ENCODE data around the gene HES5. TPM values are rescaled to one million over a fixed set of nuclear protein-coding genes. Genes with fewer than 3 reads are reported as not detected.

The HES5 gene
- total and polyA plus RNA-seq, 2 donors (not counting 3 experiments of a cell fraction or from before 2014, with no cell fraction given): 0.07 TPM; not detected in 1

- H3K4me1 ChIP-seq (ENCODE audit: control insufficient read depth, extremely low read depth, insufficient read depth, low read length): no peaks in the 10 kb centered on the region
- no peaks in the 10 kb centered on the region for H3K36me3 ChIP-seq (ENCODE audit: control insufficient read depth in 2 of 2, extremely low read depth in 1 of 2, insufficient read depth in 2 of 2, low read length in 2 of 2)
- H3K27ac ChIP-seq (ENCODE audit: insufficient read depth, low read depth, low read length): no peak overlapping the region
- ChIA-PET CTCF (no interaction called here), POLR2A (no interaction called here)
- no peaks in the 10 kb centered on the region for H3K27me3 ChIP-seq (ENCODE audit: control insufficient read depth in 2 of 2, insufficient read depth in 2 of 2, low read length in 2 of 2)
- H3K9me3 ChIP-seq (replicated peaks; ENCODE audit: control insufficient read depth, insufficient read depth, low read length): no peaks in the 10 kb centered on the region
- TF ChIP-seq, protein P1, sequence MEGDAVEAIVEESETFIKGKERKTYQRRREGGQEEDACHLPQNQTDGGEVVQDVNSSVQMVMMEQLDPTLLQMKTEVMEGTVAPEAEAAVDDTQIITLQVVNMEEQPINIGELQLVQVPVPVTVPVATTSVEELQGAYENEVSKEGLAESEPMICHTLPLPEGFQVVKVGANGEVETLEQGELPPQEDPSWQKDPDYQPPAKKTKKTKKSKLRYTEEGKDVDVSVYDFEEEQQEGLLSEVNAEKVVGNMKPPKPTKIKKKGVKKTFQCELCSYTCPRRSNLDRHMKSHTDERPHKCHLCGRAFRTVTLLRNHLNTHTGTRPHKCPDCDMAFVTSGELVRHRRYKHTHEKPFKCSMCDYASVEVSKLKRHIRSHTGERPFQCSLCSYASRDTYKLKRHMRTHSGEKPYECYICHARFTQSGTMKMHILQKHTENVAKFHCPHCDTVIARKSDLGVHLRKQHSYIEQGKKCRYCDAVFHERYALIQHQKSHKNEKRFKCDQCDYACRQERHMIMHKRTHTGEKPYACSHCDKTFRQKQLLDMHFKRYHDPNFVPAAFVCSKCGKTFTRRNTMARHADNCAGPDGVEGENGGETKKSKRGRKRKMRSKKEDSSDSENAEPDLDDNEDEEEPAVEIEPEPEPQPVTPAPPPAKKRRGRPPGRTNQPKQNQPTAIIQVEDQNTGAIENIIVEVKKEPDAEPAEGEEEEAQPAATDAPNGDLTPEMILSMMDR (IDR thresholded peaks at IDR 0.05; ENCODE audit: extremely low read depth in 1 of 2, insufficient read depth in 1 of 2, low read depth in 1 of 2, low read length in 2 of 2): no peak
- no peak for TF ChIP-seq FOS (IDR thresholded peaks at IDR 0.05; ENCODE audit: borderline replicate concordance, insufficient read depth, low read length)
- TF ChIP-seq POLR2A (IDR thresholded peaks at IDR 0.05; ENCODE audit: low read depth, low read length): no peak
- TF ChIP-seq EZH2 (IDR thresholded peaks at IDR 0.05; ENCODE audit: borderline replicate concordance, low read depth, low read length, severe bottlenecking): no peak
- TF ChIP-seq POLR2AphosphoS5 (IDR thresholded peaks at IDR 0.05; ENCODE audit: insufficient read depth, low read depth, low read length): no peak
- TF ChIP-seq MYC (IDR thresholded peaks at IDR 0.05; ENCODE audit: low read depth, low read length): no peak
- BruUV-seq (replicated peaks): no TSS peak
- H3K9me1 ChIP-seq (replicated peaks; ENCODE audit: control insufficient read depth, extremely low read depth, insufficient read depth, low read length): no peaks in the 10 kb centered on the region
- dilution Hi-C loops (cut with MboI; ENCODE audit: extremely low pct_ligation_motif_present, low sequenced_read_pairs): no loop called here
- FAIRE-seq (no peak), DNase-seq (ENCODE audit: low read depth, low spot score) (no peak)
- H2AFZ ChIP-seq (ENCODE audit: low read depth, low read length): no peak overlapping the region
- no peak overlapping the region for H3K4me3 ChIP-seq (replicated peaks in 1 of 3; ENCODE audit: insufficient read depth in 1 of 3, low read depth in 1 of 3, low read length in 3 of 3)
- intact Hi-C loops (cut with micrococcal nuclease): no loop called here
- H3K4me2 ChIP-seq (ENCODE audit: insufficient read depth, low read length): no peak overlapping the region
- H4K20me1 ChIP-seq (replicated peaks; ENCODE audit: control insufficient read depth, extremely low read depth, insufficient read depth, low read length): no peaks in the 10 kb centered on the region
- H3K9ac ChIP-seq (replicated peaks; ENCODE audit: extremely low read depth, insufficient read depth, low read length): no peak overlapping the region
- no peaks in the 10 kb centered on the region for H3K79me2 ChIP-seq (ENCODE audit: control insufficient read depth, insufficient read depth, low read length)
These were observed 46.1 kb downstream of the HES5 start for GRCh38 chr1:2483970-2484369.

- Histone ChIP-seq H3K4me3 (replicated peaks in 1 of 3; ENCODE audit: insufficient read depth in 1 of 3, low read depth in 1 of 3, low read length in 3 of 3) (no peak overlapping the region), H4K20me1 (replicated peaks; ENCODE audit: control insufficient read depth, extremely low read depth, insufficient read depth, low read length) (no peaks in the 10 kb centered on the region), H3K9ac (replicated peaks; ENCODE audit: extremely low read depth, insufficient read depth, low read length) (no peak overlapping the region), H3K4me1 (ENCODE audit: control insufficient read depth, extremely low read depth, insufficient read depth, low read length) (no peaks in the 10 kb centered on the region), H3K36me3 (ENCODE audit: control insufficient read depth in 2 of 2, extremely low read depth in 1 of 2, insufficient read depth in 2 of 2, low read length in 2 of 2) (no peaks in the 10 kb centered on the region), H3K27me3 (ENCODE audit: control insufficient read depth in 2 of 2, insufficient read depth in 2 of 2, low read length in 2 of 2) (no peaks in the 10 kb centered on the region), H3K9me3 (replicated peaks; ENCODE audit: control insufficient read depth, insufficient read depth, low read length) (no peaks in the 10 kb centered on the region), H3K4me2 (ENCODE audit: insufficient read depth, low read length) (no peak overlapping the region), H3K9me1 (replicated peaks; ENCODE audit: control insufficient read depth, extremely low read depth, insufficient read depth, low read length) (no peaks in the 10 kb centered on the region), H3K79me2 (ENCODE audit: control insufficient read depth, insufficient read depth, low read length) (no peaks in the 10 kb centered on the region), H3K27ac (ENCODE audit: insufficient read depth, low read depth, low read length) (no peak overlapping the region), H2AFZ (ENCODE audit: low read depth, low read length) (no peak overlapping the region)
- TF ChIP-seq MYC (IDR thresholded peaks at IDR 0.05; ENCODE audit: low read depth, low read length) (no peak), GATA2 (IDR thresholded peaks at IDR 0.05; ENCODE audit: insufficient read depth, insufficient read length, low read depth, low read length) (no peak), EZH2 (IDR thresholded peaks at IDR 0.05; ENCODE audit: borderline replicate concordance, low read depth, low read length, severe bottlenecking) (no peak), JUN (IDR thresholded peaks at IDR 0.05; ENCODE audit: borderline replicate concordance, insufficient read depth, insufficient read length, low read depth) (no peak)
- TF ChIP-seq, protein P1 (IDR thresholded peaks at IDR 0.05; ENCODE audit: extremely low read depth in 1 of 2, insufficient read depth in 1 of 2, low read depth in 1 of 2, low read length in 2 of 2): no peak
- ChIA-PET POLR2A (no interaction called here), CTCF (no interaction called here)
- dilution Hi-C loops (cut with MboI; ENCODE audit: extremely low pct_ligation_motif_present, low sequenced_read_pairs) (no loop called here), intact Hi-C loops (cut with micrococcal nuclease) (no loop called here)
- no TSS peak for BruUV-seq (replicated peaks)
- FAIRE-seq (no peak), DNase-seq (ENCODE audit: low read depth, low spot score) (no peak)
These were observed 47.0 kb downstream of the HES5 start for GRCh38 chr1:2483026-2483425.

Measured in endothelial cell of umbilical vein (primary cell).